Renal cortical epithelial cell (primary cell): ENCODE results near the gene HLA-A. TPM values are rescaled to one million over a fixed set of nuclear protein-coding genes. Genes with fewer than 3 reads are reported as not detected.

ENCODE experiments used
- DNase-seq: peaks from one replicate; pipeline ENCODE4 v3.0.0-alpha.2; 2011; ENCODE audit warnings: low read depth
- total RNA-seq: library from RNA; depleted of rRNA; stranded (reverse); fragments of >200 nt; gene quantifications from 2 replicates; pipeline ENCODE4 v1.2.3, GENCODE V29; 2014

The HLA-A gene
- total RNA-seq, 1 donor from 2014 or later, result 611 TPM

GRCh38 chr6:29935273-29935955 lies 6.9 kb upstream of the HLA-A start:
- no peak for DNase-seq

GRCh38 chr6:29938746-29939508 lies 3.4 kb upstream of the HLA-A start:
- DNase-seq, result peak; percentile 35

GRCh38 chr6:29941016-29941415 lies 1.3 kb upstream of the HLA-A start:
- DNase-seq, result no peak

GRCh38 chr6:29941471-29941870 lies 861 bp upstream of the HLA-A start:
- DNase-seq, result no peak

- no peak for DNase-seq
Observed at GRCh38 chr6:29941916-29942274, 437 bp upstream of the HLA-A start.

GRCh38 chr6:29943053-29943966 lies 978 bp downstream of the HLA-A start:
- no peak for DNase-seq

GRCh38 chr6:29945281-29945820 lies 3.0 kb downstream of the HLA-A start:
- DNase-seq, result no peak

- DNase-seq, result no peak
Observed at GRCh38 chr6:29946223-29947076, 4.1 kb downstream of the HLA-A start.

GRCh38 chr6:29947077-29947980 lies 5.0 kb downstream of the HLA-A start:
- no peak for DNase-seq

- DNase-seq, result no peak
Observed at GRCh38 chr6:29948277-29948676, 5.9 kb downstream of the HLA-A start.

- DNase-seq, result no peak
Observed at GRCh38 chr6:29949934-29950333, 7.6 kb downstream of the HLA-A start.

- DNase-seq, result no peak
Observed at GRCh38 chr6:29951882-29952281, 9.6 kb downstream of the HLA-A start.

GRCh38 chr6:29953001-29953441 lies 10.7 kb downstream of the HLA-A start:
- DNase-seq, result peak; percentile 67

- peak; percentile 76 for DNase-seq
Observed at GRCh38 chr6:29953686-29954085, 11.4 kb downstream of the HLA-A start.

GRCh38 chr6:29954272-29954671 lies 11.9 kb downstream of the HLA-A start:
- no peak for DNase-seq

- DNase-seq, result no peak
Observed at GRCh38 chr6:29955783-29956182, 13.5 kb downstream of the HLA-A start.

- DNase-seq, result no peak
Observed at GRCh38 chr6:29956518-29956917, 14.2 kb downstream of the HLA-A start.

GRCh38 chr6:29958046-29958445 lies 15.7 kb downstream of the HLA-A start:
- no peak for DNase-seq

- no peak for DNase-seq
Observed at GRCh38 chr6:29958921-29959320, 16.6 kb downstream of the HLA-A start.

GRCh38 chr6:29959467-29959866 lies 17.1 kb downstream of the HLA-A start:
- no peak for DNase-seq
